ENCODE data around the gene HEBP2.

Gene HEBP2

DNA sequence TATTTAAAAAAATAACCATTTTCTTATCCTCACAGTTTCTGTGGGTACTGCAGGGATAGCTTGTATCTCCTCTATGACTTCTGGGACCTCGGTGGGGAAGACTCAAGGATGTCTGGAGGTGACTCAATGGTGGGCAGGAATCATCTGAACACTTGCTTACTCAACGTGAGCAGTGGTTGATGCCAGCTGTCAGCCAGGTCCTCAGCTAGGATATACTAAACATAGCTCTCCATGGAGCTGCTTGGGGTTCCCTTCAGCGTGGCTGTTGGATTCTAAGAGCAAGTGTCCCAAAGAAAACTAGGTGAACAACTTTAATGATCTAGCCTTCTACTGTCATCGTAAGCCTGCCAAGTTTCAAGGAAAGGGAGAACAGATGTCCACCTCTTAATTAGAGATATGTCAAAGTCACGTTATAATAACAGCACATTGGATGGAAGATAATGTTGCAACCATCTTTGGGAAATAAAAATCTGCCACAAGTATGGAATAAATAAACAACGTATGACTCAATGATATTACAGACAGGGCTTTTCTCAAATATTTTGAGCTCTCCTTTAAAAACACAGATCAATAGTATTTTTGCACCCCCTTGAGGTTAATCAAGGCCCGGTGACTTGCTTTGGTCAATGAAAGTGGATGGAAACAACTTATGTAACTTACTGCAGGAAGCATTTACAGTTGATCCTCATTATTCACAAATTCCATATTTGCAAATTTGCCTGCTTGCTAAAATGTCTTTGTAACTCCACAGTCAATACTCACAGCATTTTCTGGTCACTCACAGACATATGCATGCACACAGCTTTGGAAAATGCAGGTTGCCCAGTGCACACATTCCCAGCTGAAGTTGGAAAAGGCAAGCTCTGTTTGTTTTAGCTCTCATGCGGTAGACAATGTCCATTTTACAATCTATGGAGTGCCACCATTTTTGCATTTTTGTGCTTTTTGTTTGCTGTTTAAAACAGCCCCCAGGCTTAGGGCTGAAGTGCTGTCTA lies 6.6 kb upstream of the HEBP2 start:
- no peak for DNase-seq

DNA sequence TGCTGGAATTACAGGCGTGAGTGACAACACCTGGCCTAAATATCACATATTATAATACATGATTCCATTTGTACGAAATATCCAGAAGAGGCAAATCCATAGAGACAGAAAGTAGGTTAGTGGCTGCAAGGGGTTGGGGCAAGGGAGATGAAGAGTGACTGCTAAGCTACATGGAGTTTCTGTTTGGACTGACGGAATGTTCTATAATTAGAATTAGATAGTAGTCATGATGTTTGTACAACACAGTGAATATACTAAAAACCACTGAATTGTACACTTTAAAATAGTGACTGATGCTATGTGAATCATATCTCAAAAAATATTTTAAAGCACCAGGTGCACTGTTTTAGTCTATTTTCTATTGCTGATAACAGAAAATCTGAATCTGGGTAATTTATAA lies 3.7 kb upstream of the HEBP2 start:
- DNase-seq, result no peak

DNA sequence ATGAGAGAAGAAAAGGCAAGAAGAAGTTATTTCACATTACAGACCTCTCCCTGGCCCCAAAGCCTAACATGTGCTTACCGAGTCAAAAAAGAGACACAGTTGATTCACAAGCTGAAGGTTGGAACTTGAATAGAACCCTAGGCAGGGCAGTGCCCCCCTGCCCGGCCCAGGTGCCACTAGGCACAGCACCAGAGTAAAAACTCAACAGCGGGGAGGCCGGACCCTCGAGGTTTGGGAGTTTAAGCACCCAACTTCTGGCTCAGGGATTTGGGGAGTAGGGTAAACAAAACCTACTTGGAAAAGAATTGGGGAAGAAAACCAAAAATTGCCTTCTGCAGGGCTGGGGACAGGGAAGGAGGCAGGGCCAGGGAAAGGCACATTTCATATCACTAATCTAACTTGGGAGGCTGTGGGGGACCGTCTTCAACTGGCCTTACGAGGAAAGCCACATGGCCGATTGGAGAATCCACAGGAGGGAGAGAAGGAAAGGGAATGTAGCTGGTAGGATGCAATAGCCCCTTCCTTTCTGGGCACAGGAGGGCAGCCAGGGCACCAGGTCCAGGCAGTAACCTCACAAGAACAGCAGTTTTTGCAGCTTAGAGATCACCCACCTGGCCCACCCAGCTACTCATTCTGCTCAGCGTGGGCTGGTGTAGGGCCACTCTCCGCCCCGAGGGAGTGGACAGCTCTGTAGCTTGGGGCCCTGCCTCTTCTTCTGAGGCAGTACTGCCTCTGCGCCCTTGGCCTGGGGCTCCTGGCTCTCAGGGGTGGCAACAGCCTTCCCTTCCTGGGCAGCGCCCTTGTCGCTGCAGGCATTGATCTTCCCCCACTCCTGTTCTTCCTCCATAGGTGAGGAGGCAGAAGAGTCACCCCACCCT lies 1.8 kb upstream of the HEBP2 start:
- no peak for DNase-seq

DNA sequence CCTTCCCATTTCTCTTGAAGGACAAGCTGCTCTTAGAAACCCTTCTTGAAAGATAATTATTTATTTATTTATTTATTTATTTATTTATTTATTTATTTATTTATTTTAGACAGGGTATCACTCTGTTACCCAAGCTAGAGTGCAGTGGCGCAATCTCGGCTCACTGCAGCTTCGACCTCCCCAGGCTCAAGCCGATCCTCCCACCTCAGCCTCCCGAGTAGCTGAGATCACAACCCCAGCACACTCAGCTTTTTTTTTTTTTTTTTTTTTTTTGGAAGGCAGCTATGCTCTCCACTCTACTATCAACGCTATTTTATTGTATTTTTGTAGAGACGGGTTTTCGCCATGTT lies 1.2 kb upstream of the HEBP2 start:
- DNase-seq, result no peak

DNA sequence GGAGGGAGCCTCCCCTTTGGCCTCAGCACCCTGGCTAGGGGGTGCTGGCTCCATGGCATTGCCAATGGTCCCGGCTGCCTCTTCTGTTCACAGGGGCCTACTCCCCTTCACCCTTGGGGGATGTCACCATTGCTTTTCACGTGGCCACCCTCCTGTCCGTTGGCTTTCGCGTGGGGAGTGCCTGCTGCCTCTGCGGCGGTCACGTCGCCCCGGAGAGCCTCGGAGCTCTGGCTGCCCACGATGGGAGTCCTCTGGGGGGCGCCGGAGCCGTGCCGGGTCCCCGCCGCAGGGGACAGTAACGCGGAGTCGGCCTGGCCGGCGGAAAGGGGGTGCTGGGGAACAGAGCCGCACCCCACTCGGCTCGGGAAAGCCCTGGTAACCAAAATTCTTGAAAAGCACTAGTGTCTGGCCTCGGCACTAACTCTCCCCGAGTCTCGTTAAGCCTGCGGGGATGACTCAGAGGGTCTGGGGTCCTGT lies 661 bp upstream of the HEBP2 start:
- DNase-seq, result peak; percentile 18

DNA sequence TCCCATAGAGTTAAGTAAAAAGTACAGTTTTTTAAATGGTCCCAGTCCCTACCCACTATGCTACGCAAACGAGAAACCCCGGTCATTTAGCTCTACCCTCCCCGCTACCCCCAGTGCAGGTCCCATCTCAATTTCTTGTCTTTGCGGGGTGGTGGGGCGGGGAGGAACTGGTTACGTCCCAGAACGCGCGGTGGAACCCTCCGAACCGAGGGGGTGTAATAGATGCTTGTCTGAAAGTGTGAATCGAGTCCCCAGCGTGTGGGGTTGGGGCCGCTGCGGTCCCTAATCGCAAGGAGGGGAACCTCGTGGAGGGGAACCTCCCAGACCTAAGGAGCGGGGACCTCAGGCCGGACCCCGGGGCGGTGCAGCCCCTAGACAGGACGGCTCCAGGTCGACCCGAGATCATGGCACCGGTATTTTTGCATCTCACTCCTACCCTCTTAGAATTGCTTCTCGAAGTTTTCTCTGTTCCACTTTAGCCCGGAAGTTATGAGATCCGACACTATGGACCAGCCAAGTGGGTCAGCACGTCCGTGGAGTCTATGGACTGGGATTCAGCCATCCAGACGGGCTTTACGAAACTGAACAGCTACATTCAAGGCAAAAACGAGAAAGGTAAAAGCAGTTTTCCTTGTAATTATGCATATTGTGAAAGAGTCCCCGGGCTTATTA lies 779 bp downstream of the HEBP2 start:
- DNase-seq, result no peak

DNA sequence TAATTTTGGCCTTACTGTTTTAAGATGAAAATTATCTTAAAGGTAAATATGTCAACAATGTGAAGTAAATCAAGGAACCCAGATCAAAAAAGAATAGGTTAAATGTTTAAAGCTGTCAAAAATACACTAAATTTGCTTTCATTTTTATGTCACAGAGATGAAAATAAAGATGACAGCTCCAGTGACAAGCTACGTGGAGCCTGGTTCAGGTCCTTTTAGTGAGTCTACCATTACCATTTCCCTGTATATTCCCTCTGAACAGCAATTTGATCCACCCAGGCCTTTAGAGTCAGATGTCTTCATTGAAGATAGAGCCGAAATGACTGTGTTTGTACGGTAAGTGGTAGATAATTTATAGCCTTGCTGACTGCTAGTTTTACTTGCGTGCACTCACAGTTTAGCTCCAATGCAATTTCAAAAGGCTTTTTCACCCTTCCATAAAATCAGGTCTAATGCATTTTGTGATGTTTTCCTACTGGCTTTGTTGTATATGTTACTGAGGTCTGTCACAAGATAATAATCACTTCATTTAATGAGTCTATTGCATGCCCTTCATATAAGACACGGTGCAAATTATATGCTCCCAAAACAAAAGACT lies 1.9 kb downstream of the HEBP2 start:
- no peak for DNase-seq

DNA sequence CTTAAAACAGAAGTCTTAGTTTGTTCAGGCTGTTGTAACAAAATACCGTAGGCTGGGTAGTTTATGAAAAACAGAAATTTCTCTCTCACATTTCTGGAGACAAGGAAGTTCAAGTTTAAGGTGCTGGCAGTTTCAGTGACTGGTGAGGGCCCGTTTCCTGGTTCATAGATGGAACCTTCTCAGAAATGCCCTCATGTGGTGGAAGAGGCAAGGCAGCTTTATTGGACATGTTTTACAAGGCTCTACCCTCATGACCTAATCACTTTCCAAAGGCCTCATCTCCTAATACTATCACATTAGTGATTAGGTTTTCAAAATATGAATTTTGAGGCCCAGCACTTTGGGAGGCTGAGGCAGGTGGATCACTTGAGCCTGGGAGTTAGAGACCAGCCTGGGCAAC lies 2.4 kb downstream of the HEBP2 start:
- no peak for DNase-seq

DNA sequence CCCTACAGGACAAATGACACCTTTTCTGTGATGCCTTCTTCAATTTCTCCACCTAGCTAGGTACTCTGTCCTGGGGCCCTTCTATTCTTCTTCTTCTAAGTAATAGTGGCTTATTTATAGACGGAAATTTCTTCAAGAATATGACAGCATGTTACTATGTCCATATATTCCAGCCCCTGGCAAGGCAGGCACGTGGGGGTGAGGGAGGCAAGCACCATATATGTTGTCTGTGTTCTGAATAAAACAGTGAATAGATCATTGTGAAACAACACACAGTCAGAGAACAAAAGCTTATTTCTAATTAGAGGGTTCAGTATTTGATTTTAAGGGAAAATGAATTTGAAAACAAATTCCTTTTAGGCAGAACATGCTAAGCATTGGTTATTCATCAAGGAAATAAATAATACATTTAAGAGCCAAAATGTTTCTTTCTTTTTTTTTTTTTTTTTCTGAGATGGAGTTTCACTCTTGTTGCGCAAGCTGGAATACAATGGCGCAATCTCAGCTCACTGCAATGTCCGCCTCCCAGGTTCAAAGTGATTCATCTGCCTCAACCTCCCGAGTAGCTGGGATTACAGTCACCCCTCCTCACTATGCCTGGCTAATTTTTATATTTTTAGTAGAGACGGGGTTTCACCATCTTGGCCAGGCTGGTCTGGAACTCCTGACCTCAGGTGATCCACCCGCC lies 6.2 kb downstream of the HEBP2 start:
- no peak for DNase-seq

DNA sequence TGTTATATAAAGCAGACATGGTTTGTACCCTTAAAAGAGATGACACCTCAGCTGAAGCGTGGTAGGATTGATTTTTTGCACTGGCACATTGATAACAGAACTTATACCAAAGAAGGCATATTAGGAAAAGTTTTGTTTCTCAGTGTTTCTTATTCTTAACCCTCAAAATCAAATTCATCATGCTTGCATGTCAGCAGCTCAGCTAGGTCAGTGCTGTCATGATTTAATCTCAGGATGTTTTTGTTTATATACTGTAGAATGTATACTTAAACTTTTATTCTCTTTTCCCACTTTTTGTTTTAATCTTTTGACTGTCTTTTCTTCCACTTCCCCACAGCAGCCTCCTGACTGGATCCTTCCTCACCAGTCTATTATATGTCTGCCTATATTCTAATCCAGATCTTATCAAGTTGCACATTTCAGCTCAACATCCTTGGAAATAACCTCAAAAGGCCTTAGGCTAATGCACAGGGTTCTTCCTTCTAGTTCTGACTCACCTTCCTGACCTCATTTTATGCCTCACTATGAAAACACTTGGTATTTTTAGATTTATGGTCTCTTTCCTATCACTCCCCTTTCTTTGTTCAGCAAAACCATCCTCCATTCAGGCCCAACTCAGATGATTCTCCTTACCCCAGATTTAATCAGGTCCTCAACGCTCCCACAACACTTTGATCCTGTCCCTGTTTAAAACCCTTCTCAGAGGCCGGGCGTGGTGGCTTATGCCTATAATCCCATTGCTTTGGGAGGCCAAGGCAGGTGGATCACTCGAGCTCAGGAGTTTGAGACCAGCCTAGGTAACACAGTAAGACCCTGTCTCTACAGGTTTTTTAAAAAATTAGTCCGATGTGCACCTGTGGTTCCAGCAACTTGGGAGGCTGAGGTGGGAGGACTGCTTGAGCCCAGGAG lies 7.2 kb downstream of the HEBP2 start:
- DNase-seq, result no peak

DNA sequence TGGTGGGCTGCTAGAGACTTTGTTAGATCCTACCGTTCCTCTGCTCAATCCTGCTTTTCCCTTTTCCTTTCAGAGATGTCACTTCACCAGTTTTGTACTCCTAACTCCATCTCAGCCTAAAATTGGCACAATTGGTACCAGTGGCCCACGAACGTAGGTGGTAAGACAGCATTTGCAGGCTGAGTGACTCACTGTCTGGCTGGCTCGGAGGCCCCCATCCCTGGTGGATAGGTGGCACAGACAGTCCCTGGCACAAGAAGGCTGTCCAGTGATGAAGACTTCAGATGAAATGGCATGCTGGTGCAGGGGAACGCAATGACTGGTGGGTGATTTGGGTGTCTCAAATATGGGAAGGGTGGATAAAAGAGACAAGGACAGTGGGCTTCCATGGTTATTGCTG lies 11.1 kb downstream of the HEBP2 start:
- DNase-seq, result no peak

DNA sequence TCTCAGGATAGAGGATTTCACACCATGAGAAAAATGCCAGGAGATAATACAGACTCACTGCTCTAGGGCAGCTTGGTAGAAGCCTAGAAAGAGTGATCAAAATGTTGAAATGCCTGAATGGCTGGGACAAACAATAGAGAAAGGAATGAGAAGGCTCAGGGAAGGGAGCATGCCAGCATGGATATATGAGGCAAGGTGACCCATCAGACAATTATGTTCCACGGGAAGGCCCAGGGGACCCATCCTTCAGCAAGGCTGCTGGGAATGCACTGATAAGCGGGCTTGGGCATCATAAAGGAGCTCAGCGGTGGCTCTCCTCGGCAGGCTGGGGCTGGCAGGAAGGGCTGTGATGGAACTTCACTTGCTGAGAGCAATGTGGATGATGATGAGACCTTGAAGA lies 12.2 kb downstream of the HEBP2 start:
- DNase-seq, result no peak

DNA sequence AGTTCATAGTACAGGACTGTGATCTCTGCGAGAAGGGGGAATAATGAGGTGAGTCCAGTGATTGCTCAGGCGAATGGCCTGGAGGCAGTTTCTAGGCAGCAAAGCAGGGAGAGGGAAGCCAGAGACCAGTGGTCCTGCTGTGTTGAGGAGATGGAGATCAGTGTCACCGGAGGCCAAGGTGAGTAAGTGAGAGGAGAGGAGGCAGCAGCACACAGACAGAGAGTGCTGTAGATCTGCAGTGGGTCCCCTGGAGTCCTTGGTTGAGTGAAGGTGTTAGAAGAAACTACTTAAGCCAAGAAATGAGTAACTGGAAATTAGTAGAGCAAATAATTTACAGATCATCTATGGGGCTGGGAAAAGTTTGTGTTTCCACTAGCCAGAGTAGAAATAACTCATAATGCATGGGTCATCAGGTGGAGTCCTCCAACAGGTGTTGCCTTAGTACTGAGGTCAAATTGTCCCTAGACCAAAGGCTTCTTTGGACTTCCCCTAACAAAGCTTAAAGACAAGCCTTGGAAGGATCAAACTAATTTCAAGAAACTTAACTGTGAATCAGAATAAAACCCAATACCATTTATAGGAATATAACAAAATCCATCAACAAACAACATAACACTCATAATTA lies 13.6 kb downstream of the HEBP2 start:
- DNase-seq, result no peak

DNA sequence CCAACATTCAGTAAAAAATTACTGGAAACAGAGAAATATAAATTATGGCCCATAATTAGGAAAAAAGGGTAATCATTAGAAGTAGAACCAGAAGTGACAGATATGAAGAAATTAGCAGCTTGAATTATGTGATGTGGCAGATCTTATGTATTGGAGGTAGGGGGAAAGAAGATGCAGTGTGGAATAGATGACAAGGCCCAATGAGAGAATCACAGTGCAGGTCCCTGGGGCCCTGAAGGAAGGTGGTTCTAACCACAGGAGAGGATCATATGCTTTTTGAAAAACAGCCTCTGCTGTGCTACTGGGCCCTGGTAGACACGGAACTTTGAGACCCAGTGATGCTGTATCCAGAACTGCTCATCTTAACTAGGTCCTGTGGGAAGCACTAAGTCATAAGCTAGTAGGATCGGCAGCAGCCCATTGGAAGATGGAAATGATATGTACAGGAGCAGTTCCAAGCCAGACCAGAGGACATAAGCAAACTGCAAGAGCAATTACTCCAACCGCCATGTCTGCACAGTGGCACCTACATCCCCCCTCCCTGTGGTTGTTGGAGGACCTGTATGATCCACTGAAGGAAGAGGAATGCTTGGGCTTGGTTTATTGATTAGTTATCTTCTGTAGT lies 14.2 kb downstream of the HEBP2 start:
- no peak for DNase-seq

DNA sequence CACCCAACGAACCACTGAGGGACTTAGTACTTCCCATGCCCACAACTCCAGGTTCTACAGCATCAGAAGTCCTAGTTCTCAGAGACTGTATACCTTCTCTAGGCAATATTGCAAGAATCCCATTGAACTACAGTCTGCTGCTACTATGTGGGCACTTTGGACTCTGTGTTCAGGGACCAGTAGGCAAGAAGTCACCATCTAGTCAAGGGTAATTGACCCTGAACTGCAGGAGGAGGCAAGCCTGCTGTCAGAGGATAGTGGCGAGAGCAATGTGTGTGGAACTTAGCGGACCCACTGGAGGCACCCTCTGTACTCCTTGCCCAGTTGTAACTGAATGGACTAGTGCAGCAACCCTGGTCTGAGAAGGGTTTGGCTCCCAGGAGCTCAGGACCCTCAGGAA lies 15.7 kb downstream of the HEBP2 start:
- DNase-seq, result no peak

DNA sequence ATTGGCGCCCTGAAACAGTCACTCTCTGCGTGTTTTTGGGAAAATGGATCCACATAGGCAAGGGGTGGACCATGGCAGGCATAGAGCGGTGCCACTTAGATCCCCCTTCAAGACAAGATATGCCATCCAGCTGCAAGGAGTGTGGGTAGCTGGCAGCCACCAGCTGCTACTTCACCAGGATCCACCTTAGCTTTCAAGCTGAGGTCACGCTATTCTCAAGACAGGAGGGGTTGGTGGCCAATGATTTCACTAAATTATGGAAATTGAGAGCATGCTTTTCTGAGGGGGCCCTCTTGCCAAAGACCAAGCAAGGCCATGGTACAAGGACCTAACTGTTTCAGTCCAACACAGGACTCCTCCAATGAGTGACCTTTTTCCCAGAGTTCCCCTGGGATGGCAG lies 16.3 kb downstream of the HEBP2 start:
- no peak for DNase-seq

DNA sequence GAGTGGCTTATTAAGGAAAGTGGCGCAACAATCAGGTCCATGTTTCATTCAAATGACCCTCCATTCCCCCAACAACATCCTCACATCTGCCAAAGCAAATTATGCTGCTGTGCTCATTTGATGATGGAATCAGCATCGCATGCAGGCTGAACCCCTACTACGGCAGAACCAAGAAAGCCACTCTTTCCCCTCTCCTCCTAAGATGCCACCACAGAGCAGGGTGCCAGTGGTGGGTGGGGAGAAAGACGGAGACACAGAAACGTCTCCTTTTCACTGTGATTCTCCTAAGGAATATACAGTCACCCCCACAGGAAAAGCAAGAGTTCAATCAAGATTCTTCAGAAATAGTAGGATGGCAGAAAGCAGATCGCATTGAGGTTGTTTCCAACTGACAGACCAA lies 17.1 kb downstream of the HEBP2 start:
- no peak for DNase-seq

DNA sequence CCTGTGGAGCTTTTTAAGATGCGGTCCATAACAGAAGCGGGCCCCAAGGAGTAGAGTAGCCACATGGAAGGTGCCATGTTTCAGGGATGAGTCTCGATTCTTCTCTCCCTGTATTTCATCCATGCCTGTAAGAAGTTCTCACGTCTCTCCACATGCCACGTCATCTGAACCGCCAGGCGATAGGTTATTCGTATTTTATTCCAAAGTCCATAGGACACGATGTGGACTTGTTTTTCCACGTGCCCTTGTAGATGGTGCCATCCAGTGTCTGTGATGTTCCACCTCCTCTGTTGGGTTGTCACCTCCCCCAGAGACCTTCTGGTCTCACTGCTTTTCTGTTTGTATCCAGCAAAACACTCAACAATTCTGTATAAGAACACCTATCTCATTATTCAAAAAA lies 17.6 kb downstream of the HEBP2 start:
- DNase-seq, result no peak

DNA sequence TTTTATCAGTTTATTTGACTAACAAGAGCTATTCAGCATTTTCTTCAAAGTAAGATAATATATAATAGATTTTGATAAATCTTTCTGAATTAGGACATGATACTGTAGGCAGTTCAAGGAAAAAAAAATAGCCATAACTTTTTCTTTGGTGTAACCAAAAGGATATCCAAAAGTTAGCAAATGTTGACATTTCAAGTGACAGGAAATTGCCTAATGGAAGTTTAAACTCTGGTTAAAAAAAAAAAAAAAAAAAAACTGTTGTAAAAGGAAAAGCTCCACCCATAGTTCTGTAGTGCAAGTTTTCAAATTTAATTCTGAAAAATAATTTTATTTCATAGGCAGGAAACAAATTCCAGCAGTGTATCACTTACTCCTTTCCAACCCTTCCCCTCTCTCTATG lies 18.8 kb downstream of the HEBP2 start:
- DNase-seq, result no peak
